Measurements from ENCODE around the gene SIT1.
"Not testable (repeated sequence)": the region's sequence is repeated elsewhere in the genome, so short reads cannot be mapped to it uniquely, and the experiment has no call there.

SIT1 gene

GRCh38 chr9:35635730-35636129 is 15.0 kb downstream of the SIT1 start:
- no peak for DNase-seq

DNA sequence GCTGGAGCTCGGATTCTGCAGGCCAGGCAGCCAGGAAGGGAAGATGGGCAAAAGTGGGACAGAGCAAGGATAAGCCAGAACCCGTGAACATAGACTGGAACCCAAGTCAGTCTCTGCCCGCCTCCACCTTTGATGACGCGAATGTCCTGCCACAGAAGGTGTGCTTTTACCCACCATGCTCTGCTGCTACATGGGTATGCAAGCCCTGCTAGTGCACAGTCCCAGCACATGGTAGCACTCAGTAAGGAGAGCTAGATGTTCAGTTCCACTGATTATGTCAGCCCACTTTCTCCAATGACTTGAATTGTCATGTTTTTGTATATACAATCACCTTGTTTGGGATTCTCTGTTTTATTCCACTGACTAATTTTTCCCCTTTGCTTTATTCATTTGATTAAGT is 21.1 kb downstream of the SIT1 start:
- DNase-seq: no peak

GRCh38 chr9:35628389-35628991 is 22.2 kb downstream of the SIT1 start:
- DNase-seq: no peak

DNA sequence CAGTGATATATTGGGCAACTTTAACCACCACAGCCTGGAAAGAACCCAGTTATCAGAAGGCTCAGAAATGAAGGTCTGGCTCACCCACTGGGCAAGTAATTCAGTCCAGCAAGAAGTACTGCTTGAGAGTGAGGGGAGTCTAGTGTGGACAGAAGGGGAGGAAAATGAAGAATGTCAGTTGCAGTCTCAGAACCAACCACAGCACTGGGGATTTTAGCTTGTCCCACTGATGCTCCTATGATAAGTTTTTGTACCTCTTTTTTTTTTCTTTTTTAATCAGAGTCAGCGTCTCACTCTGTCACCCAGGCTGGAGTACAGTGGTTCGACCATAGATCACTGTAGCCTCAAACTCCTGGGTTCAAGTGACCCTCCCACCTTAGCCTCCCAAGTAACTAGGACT is 23.2 kb downstream of the SIT1 start:
- no peak for DNase-seq

- peak; percentile 6 for DNase-seq
Observed at GRCh38 chr9:35619800-35620158, 31.0 kb downstream of the SIT1 start.

- no peak for DNase-seq
Observed at GRCh38 chr9:35618854-35619799, 31.6 kb downstream of the SIT1 start.

DNA sequence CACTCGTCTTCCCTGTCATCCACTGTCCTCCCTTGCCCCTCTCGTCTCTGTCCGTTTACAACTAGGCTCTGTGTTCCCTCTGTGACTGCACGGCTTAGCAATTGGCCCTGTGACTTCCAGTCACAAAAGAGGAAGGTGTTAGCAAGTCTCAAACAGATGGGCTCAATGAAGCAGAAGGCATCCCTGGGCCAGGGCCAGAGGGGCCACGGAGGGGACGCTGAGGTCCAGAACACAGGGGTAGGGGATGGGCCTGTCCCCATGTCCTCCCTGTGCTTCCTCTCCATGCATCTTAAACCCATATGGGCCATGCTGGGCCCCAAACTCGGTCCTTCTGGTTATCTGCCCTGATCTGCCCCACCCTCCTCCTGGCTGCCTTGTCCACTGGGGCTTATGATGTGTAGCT is 32.4 kb downstream of the SIT1 start, which contains the start of gene CD72:
Gene CD72, minus strand, starts transcription at position 89 of the 403 bp plus-strand sequence. CDS start 110 bp downstream, outside the sequence.
- DNase-seq: peak; percentile 11

GRCh38 chr9:35617548-35617947 is 33.2 kb downstream of the SIT1 start:
- no peak for DNase-seq

DNA sequence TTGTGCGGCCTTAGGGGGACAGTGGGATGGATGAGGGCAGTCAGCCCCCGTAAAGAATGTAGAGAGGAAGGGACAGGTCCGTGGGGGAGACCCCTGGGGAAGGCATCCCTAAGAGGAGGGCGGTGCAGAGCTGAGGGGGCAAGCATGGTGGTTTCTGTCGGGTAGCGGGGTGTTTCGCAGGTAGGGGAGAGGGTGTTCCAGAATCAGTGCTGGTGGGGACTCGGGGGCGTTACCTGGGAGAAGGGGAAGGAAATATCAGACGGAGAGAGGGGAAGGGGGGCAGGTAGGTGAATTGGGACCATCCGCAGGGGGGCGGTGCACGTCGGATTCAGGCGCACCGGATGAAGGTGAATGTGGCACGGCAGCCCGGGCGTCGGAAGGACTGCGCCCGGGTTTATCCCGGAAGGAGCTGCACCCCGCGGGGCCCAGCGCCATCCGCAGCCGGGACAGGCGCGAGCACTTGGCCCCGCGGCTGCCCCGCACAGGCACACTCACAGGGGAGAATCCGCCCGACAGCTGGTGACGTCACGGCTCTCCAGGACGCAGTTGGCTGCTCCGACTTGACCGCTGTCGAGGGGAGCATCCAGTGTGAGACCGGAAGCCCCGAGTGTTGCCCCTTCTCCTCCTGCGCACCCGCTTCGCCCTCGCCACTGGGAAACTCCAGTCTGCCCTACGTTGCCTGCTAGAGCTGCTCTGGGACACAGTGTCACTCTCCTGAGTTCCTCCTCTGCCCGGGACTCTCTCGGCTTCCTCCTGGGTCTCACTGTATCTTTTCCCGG is 33.9 kb downstream of the SIT1 start:
- no peak for DNase-seq

DNA sequence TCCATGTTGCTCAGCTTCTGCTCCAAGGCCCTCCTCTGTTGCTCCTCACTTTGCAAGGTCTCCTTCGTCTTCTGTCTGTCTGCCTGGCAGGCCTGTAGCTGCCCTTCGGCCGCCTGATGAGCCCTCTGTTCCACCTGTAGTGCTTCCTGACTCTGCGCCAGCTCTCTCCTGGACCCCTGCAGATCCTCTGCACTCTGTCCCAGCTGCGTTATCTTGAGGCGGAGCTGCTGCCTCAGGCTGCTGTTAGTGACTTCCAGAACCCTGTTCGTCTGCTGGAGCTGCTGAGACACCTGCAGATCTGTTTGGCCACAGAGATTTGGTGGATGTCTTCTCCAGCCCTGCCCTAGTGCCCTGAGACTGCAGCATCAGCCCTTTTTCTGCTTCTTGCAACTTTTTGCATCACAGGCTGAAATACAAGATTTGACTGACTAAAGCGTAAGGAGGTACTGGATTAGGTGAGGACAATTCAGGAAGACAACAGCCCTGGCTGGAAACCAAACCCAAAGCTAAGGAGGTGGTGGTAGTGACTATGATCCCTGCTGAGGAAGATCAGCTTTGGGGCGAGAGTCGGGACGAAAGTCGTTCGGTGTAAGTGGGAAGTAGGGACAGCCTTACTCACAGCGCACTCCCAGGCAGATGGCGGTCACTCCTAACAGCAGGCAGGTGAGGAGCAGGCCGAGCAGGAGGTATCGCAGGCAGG is 34.6 kb downstream of the SIT1 start:
- DNase-seq: no peak

GRCh38 chr9:35612843-35613242 is 37.9 kb downstream of the SIT1 start:
- DNase-seq: no peak

DNA sequence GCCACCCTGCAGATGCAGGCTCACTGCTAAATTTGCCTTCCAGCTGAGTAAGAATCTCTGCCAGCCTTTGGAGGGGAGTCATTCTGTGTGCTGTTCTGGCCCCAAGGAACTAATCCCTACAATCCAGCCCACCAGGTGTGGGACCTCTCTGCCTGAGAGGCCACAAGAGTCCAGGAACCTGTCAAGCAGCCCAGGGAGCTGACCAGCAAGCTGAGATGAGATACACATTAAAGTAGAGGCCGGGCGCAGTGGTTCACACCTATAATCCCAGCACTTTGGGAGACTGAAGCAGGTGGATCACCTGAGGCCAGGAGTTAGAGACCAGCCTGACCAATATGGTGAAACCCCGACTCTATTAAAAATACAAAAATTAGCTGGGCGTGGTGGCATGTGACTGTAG is 38.7 kb downstream of the SIT1 start:
- DNase-seq: not testable (repeated sequence)

DNA sequence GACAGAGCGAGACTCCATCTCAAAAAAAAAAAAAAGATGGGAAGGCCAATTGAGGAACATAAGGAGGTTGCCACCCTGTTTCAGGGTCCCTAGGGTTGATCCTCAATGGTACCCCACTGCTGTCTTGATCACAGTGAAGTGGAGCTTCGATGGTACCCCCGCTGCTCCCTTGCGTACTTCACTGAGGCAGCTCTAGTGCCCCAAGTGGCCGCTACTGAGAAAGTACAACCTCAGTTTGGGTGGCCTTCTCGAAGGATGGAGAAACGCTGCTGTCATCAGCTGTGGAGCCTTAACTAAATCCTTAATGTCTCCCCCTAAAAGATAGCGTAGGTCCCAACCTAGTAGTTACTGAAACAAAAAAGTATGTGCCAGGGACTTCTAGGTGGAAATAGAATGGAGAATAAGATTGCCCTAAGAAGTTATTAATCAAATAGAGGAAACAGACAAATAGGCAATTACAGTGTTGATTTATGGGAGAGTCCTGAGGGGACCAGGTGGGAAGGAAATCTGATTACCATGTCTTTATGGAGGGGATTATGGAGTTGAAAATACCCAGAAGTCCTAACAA is 39.4 kb downstream of the SIT1 start:
- DNase-seq: peak; percentile 9

DNA sequence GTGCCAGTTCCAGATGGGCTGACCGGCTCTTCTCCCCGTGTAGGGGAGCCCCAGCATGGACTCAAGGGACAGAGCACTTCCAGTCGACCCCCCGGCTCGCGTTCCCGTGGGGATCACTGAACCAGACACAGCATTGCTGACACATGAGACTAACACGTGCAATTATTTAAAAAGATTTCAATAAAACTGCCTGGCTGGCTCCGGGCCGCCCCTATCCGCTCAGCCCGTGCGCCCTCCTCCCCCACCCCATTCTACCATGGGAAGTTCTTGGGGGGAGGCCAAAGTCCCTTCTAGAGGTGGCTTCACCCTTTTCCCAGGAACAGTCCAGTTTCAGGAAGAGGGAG is 40.9 kb downstream of the SIT1 start:
- no peak for DNase-seq

DNA sequence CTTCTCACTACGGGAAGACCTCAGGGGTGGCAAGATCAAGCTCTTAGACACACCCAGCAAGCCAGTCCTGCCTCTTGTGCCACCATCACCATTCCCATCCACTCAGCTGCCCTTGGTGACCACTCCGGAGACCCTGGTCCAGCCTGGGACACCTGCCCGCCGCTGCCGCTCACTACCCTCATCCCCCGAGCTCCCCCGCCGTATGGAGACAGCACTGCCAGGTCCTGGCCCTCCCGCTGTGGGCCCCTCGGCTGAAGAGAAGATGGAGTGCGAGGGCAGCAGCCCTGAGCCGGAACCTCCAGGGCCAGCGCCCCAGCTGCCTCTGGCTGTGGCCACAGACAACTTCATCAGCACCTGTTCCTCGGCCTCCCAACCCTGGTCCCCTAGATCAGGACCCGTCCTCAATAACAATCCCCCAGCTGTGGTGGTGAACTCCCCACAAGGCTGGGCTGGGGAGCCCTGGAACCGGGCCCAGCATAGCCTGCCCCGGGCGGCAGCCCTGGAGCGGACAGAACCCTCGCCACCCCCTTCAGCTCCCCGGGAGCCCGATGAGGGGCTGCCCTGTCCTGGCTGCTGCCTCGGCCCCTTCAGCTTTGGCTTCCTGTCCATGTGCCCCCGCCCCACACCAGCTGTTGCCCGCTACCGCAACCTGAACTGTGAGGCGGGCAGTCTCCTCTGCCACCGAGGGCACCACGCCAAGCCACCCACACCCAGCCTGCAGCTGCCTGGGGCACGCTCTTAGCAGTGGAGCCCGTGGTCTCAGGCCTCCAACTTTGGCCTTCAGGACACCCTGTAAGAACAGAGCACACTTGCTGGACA is 41.5 kb downstream of the SIT1 start:
- no peak for DNase-seq

DNA sequence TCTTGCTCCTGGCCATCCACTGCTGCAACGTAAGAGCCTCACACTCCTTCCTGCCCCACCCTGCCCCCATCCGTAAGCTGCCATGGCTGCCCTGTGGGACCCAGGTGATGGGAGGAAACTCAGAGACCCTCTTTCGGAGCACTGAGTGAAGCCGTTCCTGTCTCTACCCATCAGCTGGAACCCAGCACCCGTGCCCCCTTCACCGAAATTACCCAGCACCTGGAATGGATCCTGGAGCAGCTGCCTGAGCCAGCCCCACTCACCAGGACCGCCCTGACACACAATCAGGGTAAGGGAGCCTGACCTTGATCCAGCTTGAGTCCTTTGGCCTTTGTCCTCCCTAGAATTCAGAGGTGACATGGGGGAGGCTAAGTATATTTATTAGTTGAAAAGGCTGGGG is 42.5 kb downstream of the SIT1 start:
- no peak for DNase-seq

DNA sequence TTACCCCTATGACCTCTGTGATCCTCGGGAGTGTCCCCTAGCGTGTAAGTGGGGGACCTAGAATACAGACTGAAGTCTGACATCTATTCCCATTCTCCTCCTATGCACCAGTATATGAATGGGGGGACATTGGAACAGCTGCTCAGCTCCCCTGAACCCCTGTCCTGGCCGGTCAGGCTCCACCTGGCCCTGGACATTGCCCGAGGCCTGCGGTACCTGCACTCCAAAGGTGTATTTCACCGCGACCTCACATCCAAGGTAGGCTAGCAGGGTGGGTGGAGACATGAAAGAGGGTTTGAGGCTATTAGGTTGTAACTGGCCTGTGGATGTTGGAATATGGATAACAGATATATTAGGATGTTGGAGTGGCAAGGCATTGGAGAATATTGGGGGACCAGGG is 44.0 kb downstream of the SIT1 start:
- DNase-seq: no peak

- DNase-seq: no peak
Observed at GRCh38 chr9:35606138-35606504, 44.6 kb downstream of the SIT1 start.

DNA sequence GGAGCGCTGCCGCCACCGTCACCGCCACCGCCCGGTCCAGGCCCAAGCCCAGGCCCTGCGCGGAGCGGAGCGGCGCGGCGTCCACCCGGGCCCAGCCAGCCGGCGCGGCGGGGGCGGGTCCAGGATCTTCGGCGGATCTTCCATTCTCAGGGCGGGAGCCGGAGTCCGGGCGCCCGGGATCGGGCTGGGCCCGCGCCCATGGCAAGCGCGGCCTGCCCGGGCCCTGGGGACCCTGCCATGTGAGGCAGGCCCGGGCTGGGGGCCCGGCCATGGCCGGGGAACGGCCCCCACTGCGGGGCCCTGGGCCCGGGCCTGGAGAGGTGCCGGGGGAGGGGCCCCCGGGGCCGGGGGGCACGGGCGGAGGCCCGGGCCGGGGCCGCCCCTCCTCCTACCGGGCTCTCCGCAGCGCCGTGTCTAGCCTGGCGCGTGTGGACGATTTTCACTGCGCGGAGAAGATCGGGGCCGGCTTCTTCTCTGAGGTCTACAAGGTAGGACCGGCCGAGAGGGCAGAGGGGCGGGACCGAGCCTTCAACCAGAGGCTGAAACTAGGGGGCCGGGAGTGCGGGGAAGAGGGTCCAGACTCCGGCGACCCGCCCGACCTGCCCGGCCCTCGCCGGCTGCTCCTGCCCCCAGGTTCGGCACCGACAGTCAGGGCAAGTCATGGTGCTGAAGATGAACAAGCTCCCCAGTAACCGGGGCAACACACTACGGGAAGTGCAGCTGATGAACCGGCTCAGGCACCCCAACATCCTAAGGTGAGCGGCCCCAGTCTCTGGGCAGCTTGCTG is 45.2 kb downstream of the SIT1 start:
- no peak for DNase-seq

- DNase-seq: peak; percentile 23
Observed at GRCh38 chr9:35604578-35605350, 46.0 kb downstream of the SIT1 start, which contains the start of gene TESK1. TSS of gene TESK1 (plus strand) at chr9:35605262. CDS start at chr9:35605620, 358 bp downstream.

Data from NCI-H2171 treated with DMSO at 0.1 percent for 48 hours (cell line).